ENCODE measurements around the gene COL4A2. TPM values are rescaled to one million over a fixed set of nuclear protein-coding genes. Genes with fewer than 3 reads are reported as not detected.
"Not testable (repeated sequence)": the region's sequence is repeated elsewhere in the genome, so short reads cannot be mapped to it uniquely, and the experiment has no call there.

The COL4A2 gene
- polyA plus RNA-seq, 1 donor from 2014 or later, result not detected

DNA sequence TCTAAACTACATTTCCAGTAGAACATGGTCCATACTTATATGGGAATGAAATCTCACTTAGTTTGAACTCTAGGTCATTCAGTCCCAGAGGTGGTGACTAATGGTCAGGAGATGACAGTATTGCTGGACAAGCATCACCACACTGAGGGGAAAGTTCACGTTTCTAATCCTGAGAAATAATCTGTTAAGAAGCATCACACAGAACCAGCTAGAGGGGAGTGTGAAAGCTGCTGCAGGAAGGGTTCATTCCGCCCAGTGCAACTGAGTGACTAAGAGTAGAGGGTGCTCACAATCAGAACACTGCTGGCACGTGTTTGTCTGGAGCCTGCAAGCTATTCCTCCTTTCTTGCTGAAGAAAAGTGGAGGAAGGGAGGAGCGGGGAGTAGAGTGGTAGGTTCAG, 2.8 kb upstream of the COL4A2 start:
- no peak overlapping the region for H3K27ac Mint-ChIP-seq
- H3K9me3 Mint-ChIP-seq, result no peaks in the 10 kb centered on the region
- peaks cover 33% of the 10 kb centered on the region for H3K27me3 Mint-ChIP-seq
- H3K36me3 Mint-ChIP-seq, result no peaks in the 10 kb centered on the region
- H3K4me1 Mint-ChIP-seq, result peaks cover 0 to 6% (median 0%) of the 10 kb centered on the region in 3 donors
- no peak overlapping the region for H3K4me3 Mint-ChIP-seq

DNA sequence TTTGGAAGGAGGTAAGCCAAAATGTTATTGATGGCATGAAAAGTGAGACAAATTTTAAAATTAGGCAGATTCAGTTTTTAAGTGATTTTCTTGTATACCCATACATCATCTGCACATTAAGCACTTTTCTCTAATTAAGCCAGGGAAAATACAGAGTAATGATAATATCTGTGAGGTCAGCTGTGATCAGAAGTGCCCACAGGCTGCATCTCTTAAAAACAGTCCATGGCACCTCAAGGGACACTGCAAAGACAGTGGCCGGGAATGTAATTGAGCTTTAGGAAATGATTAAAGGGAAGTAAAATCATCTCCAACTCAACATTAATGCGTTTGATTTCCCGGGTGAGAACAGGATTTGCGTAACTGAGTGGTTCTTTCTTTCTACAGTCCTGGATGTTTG, 2.1 kb upstream of the COL4A2 start:
- Mint-ChIP-seq H3K4me3 (no peak overlapping the region), H3K9me3 (no peaks in the 10 kb centered on the region), H3K27me3 (peaks cover 37% of the 10 kb centered on the region), H3K36me3 (no peaks in the 10 kb centered on the region), H3K4me1 (peaks cover 0 to 6% (median 2%) of the 10 kb centered on the region in 3 donors), H3K27ac (no peak overlapping the region)

DNA sequence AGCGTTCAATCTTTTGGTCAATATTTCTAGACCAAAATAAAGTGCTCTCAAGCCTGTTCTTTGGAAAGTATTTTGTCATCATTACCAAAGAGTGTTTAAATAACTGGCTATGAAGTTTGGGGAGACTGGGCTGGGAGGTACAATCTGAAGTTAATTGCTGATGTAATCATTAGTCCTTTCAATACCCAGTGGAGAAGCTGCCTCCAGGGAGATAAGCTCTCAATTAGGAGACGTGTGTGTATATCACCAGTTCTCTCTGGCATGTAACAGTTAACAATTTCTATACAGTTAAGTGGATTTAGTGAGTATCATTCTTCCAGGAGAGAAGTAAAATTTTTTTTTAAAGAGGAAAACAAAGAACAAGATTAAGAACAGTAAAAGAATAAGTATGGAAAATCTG, 1.5 kb upstream of the COL4A2 start:
- Mint-ChIP-seq H3K4me1 (peaks cover 0 to 6% (median 2%) of the 10 kb centered on the region in 3 donors), H3K36me3 (no peaks in the 10 kb centered on the region), H3K27me3 (peaks cover 42% of the 10 kb centered on the region), H3K9me3 (no peaks in the 10 kb centered on the region), H3K27ac (no peak overlapping the region), H3K4me3 (no peak overlapping the region)

DNA sequence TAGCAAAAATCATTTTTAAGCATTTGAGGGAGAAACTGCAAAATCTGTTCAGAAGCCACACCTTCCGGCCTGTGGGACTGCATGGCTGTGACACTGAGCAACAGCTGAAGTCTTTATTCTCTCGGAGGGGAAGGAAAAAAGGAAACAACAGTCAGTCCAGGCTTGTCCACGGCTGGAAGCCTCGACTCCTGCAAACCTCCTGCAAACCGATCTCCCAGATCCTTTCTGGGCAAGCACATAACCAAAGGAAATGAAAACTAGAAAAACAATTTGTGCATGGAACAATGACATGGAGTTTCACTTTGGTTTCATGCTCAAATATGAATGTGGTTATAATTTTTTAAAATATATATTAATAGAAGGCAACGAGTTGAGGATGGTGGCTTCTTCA, 1.1 kb upstream of the COL4A2 start:
- H3K4me3 Mint-ChIP-seq, result no peak overlapping the region
- no peaks in the 10 kb centered on the region for H3K9me3 Mint-ChIP-seq
- H3K27ac Mint-ChIP-seq, result no peak overlapping the region
- peaks cover 42% of the 10 kb centered on the region for H3K27me3 Mint-ChIP-seq
- H3K36me3 Mint-ChIP-seq, result no peaks in the 10 kb centered on the region
- H3K4me1 Mint-ChIP-seq, result peaks cover 0 to 6% (median 2%) of the 10 kb centered on the region in 3 donors

DNA sequence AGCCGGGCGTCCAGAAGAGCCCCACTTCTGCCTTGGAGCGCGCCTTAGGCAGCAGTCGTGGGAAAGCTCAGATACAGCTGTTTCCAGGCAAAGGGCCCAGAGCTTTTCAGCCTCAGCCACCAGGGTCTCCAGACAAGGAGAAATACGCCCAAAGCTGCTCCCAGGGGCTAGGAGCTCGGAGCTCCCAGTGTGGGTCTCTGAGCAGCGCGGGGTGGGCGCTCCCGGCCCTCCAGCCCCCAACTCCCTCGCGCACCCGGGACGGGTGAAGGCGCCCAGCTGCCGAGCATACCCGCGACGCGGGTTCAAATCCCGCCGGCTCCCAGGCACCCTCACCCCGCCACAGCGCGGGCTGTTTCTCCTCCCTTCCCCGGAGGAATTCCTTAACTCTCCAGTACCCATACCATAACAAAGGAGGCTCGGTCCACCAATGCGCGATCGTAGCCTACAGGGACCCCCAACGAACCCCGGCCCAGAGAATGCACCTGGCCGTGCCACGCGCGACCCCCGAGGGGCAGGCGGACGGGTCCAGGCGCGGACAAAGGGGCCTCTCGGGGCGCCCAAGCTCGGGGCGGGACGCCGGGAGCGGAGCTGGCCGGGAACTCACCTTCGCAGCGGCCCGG, 634 bp upstream of the COL4A2 start:
- Mint-ChIP-seq H3K9me3 (no peaks in the 10 kb centered on the region), H3K36me3 (no peaks in the 10 kb centered on the region), H3K27me3 (peaks cover 46% of the 10 kb centered on the region), H3K4me3 (no peak overlapping the region), H3K27ac (no peak overlapping the region), H3K4me1 (peaks cover 0 to 6% (median 2%) of the 10 kb centered on the region in 3 donors)

DNA sequence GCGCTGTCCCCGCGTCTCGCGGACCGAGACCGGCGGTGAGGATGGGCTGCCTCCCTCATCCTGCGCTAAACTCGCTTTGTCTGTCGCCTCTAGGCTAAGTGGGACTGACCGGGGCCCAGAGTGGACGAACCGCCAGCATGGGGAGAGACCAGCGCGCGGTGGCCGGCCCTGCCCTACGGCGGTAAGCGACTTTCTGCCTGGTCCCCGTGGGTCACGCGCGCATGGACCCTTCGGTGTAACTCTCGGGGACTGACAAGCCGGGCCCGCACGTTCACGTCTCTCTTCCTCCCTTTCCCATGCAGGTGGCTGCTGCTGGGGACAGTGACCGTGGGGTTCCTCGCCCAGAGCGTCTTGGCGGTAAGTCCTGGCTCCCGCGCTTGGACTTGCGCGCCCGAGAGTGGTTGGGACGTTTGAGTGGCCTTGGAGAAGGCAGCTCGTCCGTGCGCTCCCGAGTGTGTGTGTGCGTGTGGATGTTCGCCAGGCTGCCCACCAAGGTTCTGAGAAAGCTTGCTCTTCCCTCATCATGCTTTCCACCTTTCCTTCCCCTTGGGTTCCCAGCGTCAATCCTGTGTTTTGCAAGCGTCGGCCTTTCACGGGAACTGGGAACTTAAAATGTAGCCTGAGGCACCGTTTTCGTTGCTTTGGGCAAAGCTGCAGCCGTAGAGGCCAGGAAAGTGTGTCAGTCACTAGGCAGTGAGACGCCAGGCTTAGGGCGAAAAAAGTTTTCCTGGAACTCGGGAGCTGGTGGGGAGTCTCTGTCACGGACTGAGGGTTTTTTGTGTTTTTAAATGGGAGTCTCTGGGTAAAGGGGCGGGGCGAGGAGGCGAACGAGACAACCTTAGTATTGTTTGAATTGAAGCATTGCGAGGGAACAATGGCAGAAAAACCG, 927 bp downstream of the COL4A2 start:
- H3K4me1 Mint-ChIP-seq, result peaks cover 0 to 6% (median 2%) of the 10 kb centered on the region in 3 donors
- H3K4me3 Mint-ChIP-seq, result peak overlapping the region in 2 of 4 donors; percentile 50 to 65
- peaks cover 48% of the 10 kb centered on the region for H3K27me3 Mint-ChIP-seq
- H3K9me3 Mint-ChIP-seq, result peaks cover 0 to 2% (median 0%) of the 10 kb centered on the region in 3 donors
- no peak overlapping the region for H3K27ac Mint-ChIP-seq
- no peaks in the 10 kb centered on the region for H3K36me3 Mint-ChIP-seq

DNA sequence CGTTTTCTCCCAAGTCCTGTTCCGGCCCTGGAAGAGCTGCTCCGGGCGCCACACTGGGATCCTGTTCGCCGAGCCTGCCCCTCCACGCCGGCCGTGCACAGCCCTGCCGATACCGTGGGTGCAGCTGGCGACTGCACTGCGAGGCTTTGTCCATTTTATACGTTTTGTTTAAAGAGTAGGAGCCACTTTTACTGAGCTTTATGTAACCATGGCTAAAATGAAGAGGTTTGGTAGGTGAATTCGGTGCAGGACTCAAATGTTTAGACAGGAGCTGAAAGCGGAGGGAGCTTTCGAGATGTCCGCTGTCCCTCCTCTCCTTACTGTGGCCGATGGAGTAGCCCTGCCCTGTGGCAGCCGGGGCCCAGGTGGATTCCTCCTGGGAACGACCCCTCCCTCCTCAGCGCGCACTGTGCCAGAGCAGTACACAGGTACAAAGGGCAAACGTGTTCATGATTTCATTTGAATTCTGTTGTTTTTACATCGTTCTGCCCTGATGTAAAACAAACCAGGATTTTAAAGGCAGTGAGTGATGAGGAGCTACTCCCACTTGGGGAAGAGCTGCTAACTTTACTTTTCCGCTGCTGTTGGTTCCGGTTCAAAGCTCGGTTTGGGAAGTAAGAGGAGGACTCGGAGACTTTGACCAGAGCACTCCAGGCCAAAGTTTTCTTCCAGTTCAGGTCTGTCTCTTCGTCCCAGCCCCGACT, 1.7 kb downstream of the COL4A2 start:
- Mint-ChIP-seq H3K4me1 (peaks cover 0 to 6% (median 2%) of the 10 kb centered on the region in 3 donors), H3K27ac (no peak overlapping the region), H3K36me3 (no peaks in the 10 kb centered on the region), H3K4me3 (no peak overlapping the region), H3K9me3 (peaks cover 0 to 2% (median 0%) of the 10 kb centered on the region in 3 donors), H3K27me3 (peaks cover 50% of the 10 kb centered on the region)

DNA sequence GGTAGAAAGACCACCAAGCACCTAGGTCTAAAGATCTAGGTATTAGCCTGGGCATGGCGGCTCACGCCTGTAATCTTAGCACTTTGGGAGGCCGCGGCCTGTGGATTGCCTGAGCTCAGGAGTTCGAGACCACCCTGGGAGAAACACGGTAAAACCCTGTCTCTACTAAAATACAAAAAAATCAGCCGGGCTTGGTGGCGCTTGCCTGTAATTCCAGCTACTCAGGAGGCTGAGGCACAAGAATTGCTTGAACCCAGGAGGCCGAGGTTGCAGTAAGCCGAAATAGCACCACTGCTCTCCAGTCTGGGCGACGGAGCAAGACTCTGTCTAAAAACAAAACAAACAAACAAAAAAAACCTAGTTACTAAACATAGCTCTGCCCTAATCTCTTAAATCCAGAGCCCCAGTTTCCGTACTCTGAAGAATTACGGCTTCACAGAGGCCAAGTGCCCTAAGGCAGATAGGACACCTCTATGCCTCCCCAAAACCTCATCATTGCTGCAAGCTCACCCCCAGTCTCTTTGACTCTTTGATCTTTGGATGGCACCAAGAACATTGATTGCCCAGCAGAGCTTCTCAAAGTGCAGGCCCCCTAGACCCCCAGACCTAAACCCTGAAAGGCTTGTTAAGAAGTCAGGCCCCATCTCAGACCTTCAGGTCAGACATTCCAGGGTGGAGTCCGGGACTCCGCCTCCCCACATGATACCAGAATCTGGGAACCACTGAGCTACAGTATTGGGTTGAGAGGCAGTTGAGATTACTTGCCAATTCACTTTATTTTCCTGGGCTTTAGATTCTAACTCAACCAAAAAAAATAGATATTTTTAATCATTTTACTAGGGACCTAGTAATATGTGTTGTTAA, 2.8 kb downstream of the COL4A2 start:
- H3K4me3 Mint-ChIP-seq, result no peak overlapping the region
- peaks cover 0 to 2% (median 0%) of the 10 kb centered on the region in 3 donors for H3K9me3 Mint-ChIP-seq
- H3K27ac Mint-ChIP-seq, result peak overlapping the region in 1 of 3 donors; percentile 63
- H3K4me1 Mint-ChIP-seq, result peaks cover 0 to 6% (median 2%) of the 10 kb centered on the region in 3 donors
- peaks cover 48% of the 10 kb centered on the region for H3K27me3 Mint-ChIP-seq
- no peaks in the 10 kb centered on the region for H3K36me3 Mint-ChIP-seq

DNA sequence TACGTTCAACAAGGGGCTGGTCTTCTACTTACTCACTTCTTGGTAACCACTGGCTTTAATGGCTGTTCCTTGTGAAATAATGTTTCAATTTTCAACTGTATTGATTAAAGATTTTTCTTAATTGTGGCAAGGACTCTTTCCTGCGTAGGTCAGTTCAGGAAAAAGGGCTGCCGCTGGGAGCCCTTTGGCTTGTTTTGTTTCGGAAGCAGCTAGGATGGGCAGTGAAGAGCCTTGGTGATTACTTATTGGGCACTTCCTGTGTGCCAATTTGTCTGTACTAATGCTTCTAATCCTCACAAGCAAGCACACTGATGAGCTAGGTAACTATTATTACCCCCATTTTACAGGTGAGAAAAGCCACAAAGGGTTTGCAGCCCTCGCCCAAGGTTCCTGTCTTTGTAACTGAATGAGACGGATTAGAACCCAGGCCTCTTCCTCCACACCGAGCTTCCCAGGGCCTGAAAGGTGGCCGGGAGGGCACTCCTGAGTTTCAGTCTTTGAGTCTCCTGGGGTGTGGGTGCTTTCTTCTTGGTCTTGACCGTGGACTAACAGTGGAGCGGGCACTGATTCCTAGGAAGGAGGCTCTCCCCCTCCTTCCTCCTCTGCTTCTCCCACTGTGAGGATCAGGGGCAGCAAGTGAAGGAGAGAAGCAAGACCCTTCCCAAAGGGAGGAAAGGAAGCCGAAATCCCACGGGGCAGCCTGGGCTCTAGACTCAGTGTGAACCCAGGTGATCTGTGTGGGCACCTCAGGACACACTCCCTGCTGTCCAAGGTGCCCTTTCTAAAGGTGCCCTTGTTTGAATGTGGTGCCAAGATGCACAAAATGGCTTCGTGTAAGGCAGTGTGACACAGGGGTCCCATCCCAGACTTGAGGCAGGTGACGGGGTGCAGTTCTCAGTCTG, 3.7 kb downstream of the COL4A2 start:
- Mint-ChIP-seq H3K27ac (no peak overlapping the region), H3K36me3 (no peaks in the 10 kb centered on the region), H3K4me1 (peaks cover 0 to 5% (median 2%) of the 10 kb centered on the region in 3 donors), H3K9me3 (peaks cover 0 to 2% (median 0%) of the 10 kb centered on the region in 3 donors), H3K4me3 (no peak overlapping the region), H3K27me3 (peaks cover 42% of the 10 kb centered on the region)

DNA sequence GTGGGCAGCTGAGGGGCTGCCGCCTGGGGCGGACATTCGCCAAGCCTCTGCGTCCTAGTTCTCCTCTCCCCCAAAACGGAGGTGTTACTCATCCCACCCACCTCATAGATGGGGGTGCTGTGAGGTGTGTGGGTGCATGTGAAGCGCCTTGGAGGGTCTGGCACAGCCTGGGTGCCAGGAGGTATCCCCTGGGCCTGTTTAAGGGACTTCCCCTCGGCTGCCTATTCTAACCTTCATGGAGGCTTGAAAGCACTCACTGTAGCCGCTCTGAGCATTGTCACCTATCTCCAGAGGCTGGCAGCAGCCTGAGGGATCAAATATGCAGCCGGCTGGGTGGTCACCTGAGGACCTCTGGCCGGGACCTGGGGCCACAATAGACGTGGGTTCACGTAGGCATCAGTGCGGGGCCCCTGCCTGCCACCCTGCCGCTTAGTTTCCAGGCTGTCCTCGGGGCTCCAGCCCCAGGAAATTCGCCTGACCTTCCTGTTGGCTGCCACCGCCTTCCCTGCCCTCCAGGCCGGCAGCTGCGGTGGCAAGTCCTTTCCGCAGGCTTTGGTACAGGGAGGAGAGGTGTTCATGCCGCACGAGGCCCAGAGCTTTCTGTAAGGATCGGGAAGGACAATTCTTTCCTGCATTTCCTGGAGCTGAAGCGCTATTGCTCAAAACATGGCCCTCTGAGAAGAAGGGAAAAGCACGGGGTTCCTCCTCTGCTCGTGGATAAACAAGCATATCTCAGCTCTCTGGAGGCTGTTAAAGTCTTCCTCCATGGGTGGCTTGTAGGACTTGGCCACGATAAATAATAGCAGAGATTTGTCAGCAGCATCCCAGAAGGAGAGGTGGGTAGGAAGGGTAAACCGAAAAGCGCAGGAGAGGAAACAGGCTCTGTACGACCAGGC, 4.6 kb downstream of the COL4A2 start:
- peaks cover 0 to 2% (median 0%) of the 10 kb centered on the region in 3 donors for H3K9me3 Mint-ChIP-seq
- H3K27me3 Mint-ChIP-seq, result peaks cover 39% of the 10 kb centered on the region
- no peak overlapping the region for H3K27ac Mint-ChIP-seq
- H3K4me3 Mint-ChIP-seq, result no peak overlapping the region
- H3K36me3 Mint-ChIP-seq, result no peaks in the 10 kb centered on the region
- H3K4me1 Mint-ChIP-seq, result peaks cover 0 to 5% (median 2%) of the 10 kb centered on the region in 3 donors

DNA sequence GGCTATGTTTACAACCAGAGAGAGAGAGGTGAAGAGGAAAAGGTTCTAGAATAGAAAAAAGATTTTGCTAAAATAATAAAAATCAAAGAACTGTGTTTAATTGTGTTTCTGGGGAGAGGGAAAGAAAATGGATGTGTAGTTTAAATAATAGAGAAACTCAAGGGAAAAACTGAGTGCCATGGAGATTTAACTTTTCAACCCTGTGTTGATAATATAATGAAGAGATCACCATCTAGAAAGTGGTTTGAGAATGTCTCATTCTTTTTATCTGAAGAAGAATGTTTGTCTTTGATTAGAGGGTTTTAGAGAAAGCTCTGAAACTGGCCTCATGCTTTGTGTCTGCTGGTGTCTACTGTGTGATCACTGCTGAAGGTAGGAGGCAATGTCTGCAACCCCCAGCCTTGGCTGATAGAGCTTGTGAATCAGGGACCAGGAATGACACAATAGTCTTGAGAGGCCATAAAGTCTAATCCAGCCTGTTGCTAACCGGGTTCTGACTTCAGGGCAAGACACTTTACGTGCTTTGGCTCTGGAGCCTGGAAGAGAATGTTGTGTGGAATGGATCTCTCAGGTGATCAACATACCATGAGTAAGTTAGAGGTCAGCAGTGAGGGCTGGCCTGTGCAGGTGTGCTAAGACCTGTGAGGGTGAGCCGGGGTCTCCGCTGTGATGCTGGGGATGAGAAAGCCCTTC, 5.4 kb downstream of the COL4A2 start:
- Mint-ChIP-seq H3K27ac (no peak overlapping the region), H3K4me1 (peaks cover 0 to 5% (median 2%) of the 10 kb centered on the region in 3 donors), H3K4me3 (no peak overlapping the region), H3K9me3 (peaks cover 0 to 2% (median 0%) of the 10 kb centered on the region in 3 donors), H3K36me3 (no peaks in the 10 kb centered on the region), H3K27me3 (peaks cover 39% of the 10 kb centered on the region)

DNA sequence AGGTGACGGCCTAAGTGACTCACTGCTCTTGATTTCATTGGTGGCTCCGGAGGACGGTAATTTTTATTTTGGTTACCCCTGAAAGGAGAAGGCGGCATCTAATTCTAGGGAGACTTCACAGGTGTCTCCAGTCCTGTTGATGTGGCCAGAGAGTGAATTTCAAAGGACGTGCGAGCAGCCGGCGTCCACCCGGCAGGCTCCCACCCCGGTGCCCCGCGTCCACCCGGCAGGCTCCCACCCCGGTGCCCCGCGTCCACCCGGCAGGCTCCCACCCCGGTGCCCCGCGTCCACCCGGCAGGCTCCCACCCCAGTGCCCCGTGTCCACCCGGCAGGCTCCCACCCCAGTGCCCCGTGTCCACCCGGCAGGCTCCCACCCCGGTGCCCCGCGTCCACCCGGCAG, 6.2 kb downstream of the COL4A2 start:
- H3K27me3 Mint-ChIP-seq, result peaks cover 33% of the 10 kb centered on the region
- not testable (repeated sequence) for H3K27ac Mint-ChIP-seq, H3K4me1 Mint-ChIP-seq

More for the DNA sequence above, 6.2 kb downstream of the COL4A2 start:
- not testable (repeated sequence) for H3K36me3 Mint-ChIP-seq, H3K4me3 Mint-ChIP-seq, H3K9me3 Mint-ChIP-seq
